Activated CD8-positive, alpha-beta memory T cell treated with anti-CD3 and anti-CD28 coated beads, Interleukin-2, amount 50 U/mL, for 24 hours (primary cell): ENCODE results near the gene BCHE.

Experiments
- DNase-seq: peaks from one replicate; pipeline ENCODE4 v3.0.0-alpha.2; 2020; ENCODE audit errors: extremely low read depth

Gene BCHE

GRCh38 chr3:165753560-165753959 lies 83.7 kb downstream of the BCHE start:
- no peak for DNase-seq

GRCh38 chr3:165751637-165752036 lies 85.6 kb downstream of the BCHE start:
- no peak for DNase-seq

GRCh38 chr3:165749821-165750220 lies 87.4 kb downstream of the BCHE start:
- DNase-seq, result no peak

GRCh38 chr3:165749241-165749640 lies 88.0 kb downstream of the BCHE start:
- DNase-seq, result no peak

- DNase-seq, result no peak
Observed at GRCh38 chr3:165748094-165748493, 89.1 kb downstream of the BCHE start.

- no peak for DNase-seq
Observed at GRCh38 chr3:165746874-165747273, 90.3 kb downstream of the BCHE start.

- no peak for DNase-seq
Observed at GRCh38 chr3:165744025-165744424, 93.2 kb downstream of the BCHE start.

- no peak for DNase-seq
Observed at GRCh38 chr3:165742351-165742750, 94.9 kb downstream of the BCHE start.

- no peak for DNase-seq
Observed at GRCh38 chr3:165729756-165730155, 107.5 kb downstream of the BCHE start.

- no peak for DNase-seq
Observed at GRCh38 chr3:165728924-165729323, 108.3 kb downstream of the BCHE start.

- DNase-seq, result no peak
Observed at GRCh38 chr3:165725296-165725695, 111.9 kb downstream of the BCHE start.
